Measurements from ENCODE around the gene HSPE1.
A peak's percentile ranks its signal among the peaks of the same experiment; 100 is the strongest.
"Not testable (repeated sequence)": the region's sequence is repeated elsewhere in the genome, so short reads cannot be mapped to it uniquely, and the experiment has no call there.

The HSPE1 gene

GRCh38 chr2:197517150-197517549 lies 17.0 kb downstream of the HSPE1 start:
- H3K9ac ChIP-seq (ENCODE audit: insufficient read length): peak overlapping the region; percentile 95
- H3K9me3 ChIP-seq (ENCODE audit: low read depth, low read length): no peaks in the 10 kb centered on the region
- no peak overlapping the region for H3K27ac ChIP-seq
- peaks cover 18% of the 10 kb centered on the region for H3K36me3 ChIP-seq (ENCODE audit: insufficient read depth, low read length)
- no peak for TF ChIP-seq POLR2AphosphoS5 (IDR thresholded peaks at IDR 0.05; ENCODE audit: borderline replicate concordance, low read depth, low read length)
- no peak for TF ChIP-seq EZH2 (IDR thresholded peaks at IDR 0.05)
- TF ChIP-seq FOXP2 (optimal IDR thresholded peaks at IDR 0.05; ENCODE audit: control extremely low read depth, extremely low read length, insufficient read depth): no peak
- peak overlapping the region; percentile 80 for H3K4me3 ChIP-seq
- no peak for DNase-seq (ENCODE audit: low read depth, low spot score)

- DNase-seq (ENCODE audit: low read depth, low spot score): no peak
- peak overlapping the region; percentile 41 for H3K4me3 ChIP-seq
- peak; percentile 64 for TF ChIP-seq FOXP2 (optimal IDR thresholded peaks at IDR 0.05; ENCODE audit: control extremely low read depth, extremely low read length, insufficient read depth)
- TF ChIP-seq EZH2 (IDR thresholded peaks at IDR 0.05): no peak
- no peak overlapping the region for H3K9ac ChIP-seq (ENCODE audit: insufficient read length)
- peaks cover 45% of the 10 kb centered on the region for H3K36me3 ChIP-seq (ENCODE audit: insufficient read depth, low read length)
- H3K9me3 ChIP-seq (ENCODE audit: low read depth, low read length): no peaks in the 10 kb centered on the region
- H3K27ac ChIP-seq: peak overlapping the region; percentile 69
Measured at GRCh38 chr2:197538412-197538811, 38.2 kb downstream of the HSPE1 start.

GRCh38 chr2:197539734-197540133 lies 39.6 kb downstream of the HSPE1 start:
- Histone ChIP-seq H3K36me3 (ENCODE audit: insufficient read depth, low read length) (peaks cover 58% of the 10 kb centered on the region), H3K9ac (ENCODE audit: insufficient read length) (no peak overlapping the region), H3K4me3 (no peak overlapping the region), H3K9me3 (ENCODE audit: low read depth, low read length) (no peaks in the 10 kb centered on the region), H3K27ac (no peak overlapping the region)
- no peak for TF ChIP-seq EZH2 (IDR thresholded peaks at IDR 0.05)
- TF ChIP-seq POLR2AphosphoS5 (IDR thresholded peaks at IDR 0.05; ENCODE audit: borderline replicate concordance, low read depth, low read length): no peak
- no peak for TF ChIP-seq FOXP2 (optimal IDR thresholded peaks at IDR 0.05; ENCODE audit: control extremely low read depth, extremely low read length, insufficient read depth)
- DNase-seq (ENCODE audit: low read depth, low spot score): no peak

- no peak overlapping the region for H3K4me3 ChIP-seq
- H3K27ac ChIP-seq: no peak overlapping the region
- no peak overlapping the region for H3K9ac ChIP-seq (ENCODE audit: insufficient read length)
- H3K9me3 ChIP-seq (ENCODE audit: low read depth, low read length): no peaks in the 10 kb centered on the region
- TF ChIP-seq FOXP2 (optimal IDR thresholded peaks at IDR 0.05; ENCODE audit: control extremely low read depth, extremely low read length, insufficient read depth) (no peak), POLR2AphosphoS5 (IDR thresholded peaks at IDR 0.05; ENCODE audit: borderline replicate concordance, low read depth, low read length) (no peak), EZH2 (IDR thresholded peaks at IDR 0.05) (no peak)
- peaks cover 49% of the 10 kb centered on the region for H3K36me3 ChIP-seq (ENCODE audit: insufficient read depth, low read length)
- no peak for DNase-seq (ENCODE audit: low read depth, low spot score)
Measured at GRCh38 chr2:197543206-197543605, 43.0 kb downstream of the HSPE1 start.

GRCh38 chr2:197547163-197547900 lies 47.2 kb downstream of the HSPE1 start:
- Histone ChIP-seq H3K36me3 (ENCODE audit: insufficient read depth, low read length) (peaks cover 59% of the 10 kb centered on the region), H3K27ac (no peak overlapping the region; the same call in 1 of the 2 replicates), H3K4me3 (no peak overlapping the region), H3K9ac (ENCODE audit: insufficient read length) (no peak overlapping the region), H3K9me3 (ENCODE audit: low read depth, low read length) (no peaks in the 10 kb centered on the region)
- DNase-seq (ENCODE audit: low read depth, low spot score): no peak
- TF ChIP-seq FOXP2 (optimal IDR thresholded peaks at IDR 0.05; ENCODE audit: control extremely low read depth, extremely low read length, insufficient read depth) (no peak), POLR2AphosphoS5 (IDR thresholded peaks at IDR 0.05; ENCODE audit: borderline replicate concordance, low read depth, low read length) (no peak), EZH2 (IDR thresholded peaks at IDR 0.05) (no peak)

- H3K9ac ChIP-seq (ENCODE audit: insufficient read length): no peak overlapping the region
- no peak overlapping the region for H3K4me3 ChIP-seq
- no peak overlapping the region for H3K27ac ChIP-seq
- no peak for DNase-seq (ENCODE audit: low read depth, low spot score)
- H3K9me3 ChIP-seq (ENCODE audit: low read depth, low read length): no peaks in the 10 kb centered on the region
- H3K36me3 ChIP-seq (ENCODE audit: insufficient read depth, low read length): peaks cover 56% of the 10 kb centered on the region
- TF ChIP-seq FOXP2 (optimal IDR thresholded peaks at IDR 0.05; ENCODE audit: control extremely low read depth, extremely low read length, insufficient read depth): no peak
- no peak for TF ChIP-seq EZH2 (IDR thresholded peaks at IDR 0.05)
- TF ChIP-seq POLR2AphosphoS5 (IDR thresholded peaks at IDR 0.05; ENCODE audit: borderline replicate concordance, low read depth, low read length): no peak
Measured at GRCh38 chr2:197548582-197548981, 48.4 kb downstream of the HSPE1 start.

- H3K36me3 ChIP-seq (ENCODE audit: insufficient read depth, low read length): peaks cover 49% of the 10 kb centered on the region
- H3K9ac ChIP-seq (ENCODE audit: insufficient read length); H3K27ac ChIP-seq; DNase-seq (ENCODE audit: low read depth, low spot score); H3K4me3 ChIP-seq; H3K9me3 ChIP-seq (ENCODE audit: low read depth, low read length): not testable (repeated sequence)
Measured at GRCh38 chr2:197551260-197551659, 51.1 kb downstream of the HSPE1 start.
